Ecto neural progenitor cell (in vitro differentiated cells): ENCODE measurements around the gene ITGAD.

Experiments used
- DNase-seq: peaks from one replicate; pipeline ENCODE4 v3.0.0-alpha.2; 2018; ENCODE audit warnings: low spot score

ITGAD gene

GRCh38 chr16:31475946-31476302, 82.8 kb downstream of the ITGAD start:
- DNase-seq: no peak
